GM20000 (cell line): ENCODE results near the gene SPTBN4.
"Not testable (repeated sequence)": the region's sequence is repeated elsewhere in the genome, so short reads cannot be mapped to it uniquely, and the experiment has no call there.

Experiments
- DNase-seq: peaks from one replicate; pipeline ENCODE4 v3.0.0; 2012; ENCODE audit warnings: low spot score
- CTCF ChIP-seq: IDR thresholded peaks from 2 replicates; pipeline ENCODE4 v1.5.1; 2012; ENCODE audit warnings: mild to moderate bottlenecking, control low read depth; ENCODE audit errors: extremely low read depth, missing control alignments

The SPTBN4 gene

GRCh38 chr19:40513345-40513678 is 46.5 kb downstream of the SPTBN4 start:
- TF ChIP-seq CTCF: no peak
- DNase-seq: no peak

DNA sequence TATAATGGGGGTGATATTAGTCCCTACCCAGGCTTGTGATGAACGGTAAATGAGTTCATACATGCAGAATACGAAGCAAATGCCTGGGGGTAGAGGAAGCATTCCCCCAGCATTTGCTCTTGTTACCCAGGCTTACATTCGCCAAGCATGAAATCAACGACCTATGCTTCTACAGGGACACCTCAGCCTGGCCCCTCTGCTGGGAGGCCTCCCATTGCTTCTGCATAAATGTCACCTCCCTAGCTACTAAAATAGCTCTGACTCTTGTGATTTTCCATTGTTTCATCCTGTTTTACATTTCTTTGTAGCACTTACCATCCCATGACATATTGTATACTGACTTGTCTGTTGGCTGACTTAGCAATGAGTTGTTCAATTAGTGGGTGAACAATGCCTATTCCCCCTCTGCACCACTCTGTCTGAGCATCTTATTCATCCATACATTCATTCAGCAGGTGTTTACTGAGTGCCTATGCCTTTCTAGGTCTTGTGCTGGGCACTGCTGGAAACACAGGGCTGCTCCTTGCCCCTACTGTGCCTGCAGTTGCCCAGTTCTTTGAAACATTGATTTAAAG is 47.0 kb downstream of the SPTBN4 start:
- DNase-seq: no peak
- no peak for TF ChIP-seq CTCF

- no peak for DNase-seq
- no peak for TF ChIP-seq CTCF
Measured at GRCh38 chr19:40517248-40517647, 50.4 kb downstream of the SPTBN4 start.

- DNase-seq: no peak
- TF ChIP-seq CTCF: no peak
Measured at GRCh38 chr19:40519352-40520322, 52.8 kb downstream of the SPTBN4 start.

DNA sequence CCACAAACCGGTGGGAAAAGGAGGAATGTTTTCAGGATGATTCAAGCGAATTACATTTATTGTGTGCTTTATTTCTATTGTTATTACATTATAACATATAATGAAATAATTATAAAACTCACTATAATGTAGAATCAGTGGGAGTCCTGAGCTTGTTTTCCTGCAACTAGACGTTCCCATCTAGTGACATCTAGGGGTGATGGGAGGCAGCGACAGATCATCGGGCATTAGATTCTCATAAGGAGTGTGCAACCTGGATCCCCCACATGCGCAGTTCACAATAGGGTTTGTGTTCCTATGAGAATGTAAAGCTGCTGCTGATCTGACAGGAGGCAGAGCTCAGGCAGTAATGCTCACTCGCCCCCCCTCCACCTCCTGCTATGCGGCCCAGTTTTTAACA is 54.5 kb downstream of the SPTBN4 start:
- DNase-seq: no peak

GRCh38 chr19:40521900-40522299 is 55.1 kb downstream of the SPTBN4 start:
- DNase-seq: not testable (repeated sequence)

More for the DNA sequence above, 54.5 kb downstream of the SPTBN4 start:
- TF ChIP-seq CTCF: peak; percentile 6

GRCh38 chr19:40523322-40524047 is 56.7 kb downstream of the SPTBN4 start:
- peak; percentile 65 for TF ChIP-seq CTCF
- peak; percentile 74 for DNase-seq
